ENCODE data around the gene C19orf85.

DNA sequence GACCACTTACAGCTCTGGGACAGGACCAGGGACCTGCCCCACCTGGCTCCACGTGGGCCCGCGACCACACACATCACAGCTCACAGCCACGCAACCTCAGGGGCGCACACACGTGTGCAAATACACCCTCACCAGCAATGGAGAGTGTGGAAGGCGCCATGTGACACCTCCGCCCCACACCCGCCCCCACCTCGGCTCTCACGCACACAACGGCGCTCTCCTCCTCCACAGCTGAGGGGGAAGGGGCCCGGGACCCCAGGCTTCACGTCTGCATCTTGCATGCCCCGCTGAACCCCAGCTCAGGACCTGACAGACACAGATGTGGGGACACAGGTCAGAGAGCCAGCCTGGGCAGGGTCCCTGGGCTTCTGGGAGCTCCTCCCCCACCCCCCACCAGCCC, 15.1 kb downstream of the C19orf85 start:
- TF ChIP-seq, protein P1, sequence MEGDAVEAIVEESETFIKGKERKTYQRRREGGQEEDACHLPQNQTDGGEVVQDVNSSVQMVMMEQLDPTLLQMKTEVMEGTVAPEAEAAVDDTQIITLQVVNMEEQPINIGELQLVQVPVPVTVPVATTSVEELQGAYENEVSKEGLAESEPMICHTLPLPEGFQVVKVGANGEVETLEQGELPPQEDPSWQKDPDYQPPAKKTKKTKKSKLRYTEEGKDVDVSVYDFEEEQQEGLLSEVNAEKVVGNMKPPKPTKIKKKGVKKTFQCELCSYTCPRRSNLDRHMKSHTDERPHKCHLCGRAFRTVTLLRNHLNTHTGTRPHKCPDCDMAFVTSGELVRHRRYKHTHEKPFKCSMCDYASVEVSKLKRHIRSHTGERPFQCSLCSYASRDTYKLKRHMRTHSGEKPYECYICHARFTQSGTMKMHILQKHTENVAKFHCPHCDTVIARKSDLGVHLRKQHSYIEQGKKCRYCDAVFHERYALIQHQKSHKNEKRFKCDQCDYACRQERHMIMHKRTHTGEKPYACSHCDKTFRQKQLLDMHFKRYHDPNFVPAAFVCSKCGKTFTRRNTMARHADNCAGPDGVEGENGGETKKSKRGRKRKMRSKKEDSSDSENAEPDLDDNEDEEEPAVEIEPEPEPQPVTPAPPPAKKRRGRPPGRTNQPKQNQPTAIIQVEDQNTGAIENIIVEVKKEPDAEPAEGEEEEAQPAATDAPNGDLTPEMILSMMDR (IDR thresholded peaks at IDR 0.05): no peak
- no peak for TF ChIP-seq TCF7L2 (IDR thresholded peaks at IDR 0.05; ENCODE audit: low read depth, low read length)
- TF ChIP-seq POLR2AphosphoS5 (IDR thresholded peaks at IDR 0.05; ENCODE audit: low read depth, low read length): no peak
